ENCODE data around the gene KCNH3. TPM values are rescaled to one million over a fixed set of nuclear protein-coding genes. Genes with fewer than 3 reads are reported as not detected.
A peak's percentile ranks its signal among the peaks of the same experiment; 100 is the strongest.

KCNH3 gene
- total and polyA plus RNA-seq, 2 of the 4 experiments (the other 2 are of a cell fraction) = 0.10 TPM; not detected in 1

DNA sequence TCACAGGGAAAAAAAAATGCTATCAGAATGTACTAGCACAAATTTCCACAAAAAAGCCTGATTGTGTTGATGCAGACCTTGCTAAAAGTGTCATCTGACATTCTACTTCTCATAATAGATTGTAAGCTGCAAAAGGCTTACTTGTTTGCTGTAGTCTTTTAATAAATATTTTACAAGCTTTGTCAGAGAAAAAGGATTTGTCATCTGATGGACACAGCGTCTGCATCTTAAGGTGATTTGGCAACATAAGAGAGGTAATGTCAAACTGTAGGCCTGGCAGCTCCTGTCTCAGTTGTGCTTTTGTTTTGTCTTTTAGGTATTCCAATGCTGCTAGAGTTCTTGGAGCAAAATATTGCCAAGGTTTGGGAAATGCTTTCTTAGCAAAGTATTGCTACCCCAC lies 26.3 kb upstream of the KCNH3 start:
- Histone ChIP-seq H4K91ac (ENCODE audit: insufficient read depth, low read depth, low read length) (no peak overlapping the region), H3K18ac (ENCODE audit: low read depth, low read length) (no peak overlapping the region), H3K9ac (ENCODE audit: low read depth, low read length) (no peak overlapping the region), H3K14ac (replicated peaks; ENCODE audit: low read depth, low read length) (no peak overlapping the region), H3K4ac (ENCODE audit: low read depth, low read length) (peak overlapping the region; percentile 31; the same call in 1 of the 2 replicates), H2AFZ (replicated peaks; ENCODE audit: low read length, poor library complexity) (no peak overlapping the region), H3K9me1 (ENCODE audit: insufficient read depth, low read length) (peaks cover 3% of the 10 kb centered on the region; the same call in 1 of the 2 replicates), H2BK15ac (ENCODE audit: low read depth, low read length) (no peak overlapping the region), H3K36me3 (ENCODE audit: control insufficient read depth, insufficient read depth, low read length) (peaks cover 5% of the 10 kb centered on the region), H4K20me1 (ENCODE audit: insufficient read depth, low read length) (no peaks in the 10 kb centered on the region), H3K4me2 (ENCODE audit: low read depth, low read length) (no peak overlapping the region), H4K5ac (ENCODE audit: low read depth, low read length) (no peak overlapping the region), H3K23ac (ENCODE audit: low read depth, low read length) (no peak overlapping the region), H2AK5ac (ENCODE audit: low read depth, low read length) (no peak overlapping the region), H2BK5ac (ENCODE audit: low read depth, low read length, poor library complexity, severe bottlenecking) (no peak overlapping the region), H3K4me1 (ENCODE audit: control insufficient read depth, insufficient read depth, low read length) (peaks cover 5% of the 10 kb centered on the region), H3K79me1 (ENCODE audit: low read depth in 1 of 2, low read length in 2 of 2) (peaks cover 7 to 35% of the 10 kb centered on the region in 2 experiments; a peak in 2 of 4 replicates), H3K56ac (ENCODE audit: extremely low read depth, insufficient read depth, low read length) (no peak overlapping the region), H2BK20ac (ENCODE audit: low read depth, low read length) (no peak overlapping the region), H3K27me3 (ENCODE audit: control insufficient read depth, insufficient read depth, low read length) (no peaks in the 10 kb centered on the region), H3K9me3 (ENCODE audit: control insufficient read depth, insufficient read depth, low read length) (no peaks in the 10 kb centered on the region), H2BK120ac (ENCODE audit: low read depth, low read length) (no peak overlapping the region), H3K4me3 (ENCODE audit: insufficient read depth, low read depth, low read length) (no peak overlapping the region), H3K27ac (ENCODE audit: insufficient read depth, low read length) (no peak overlapping the region), H4K8ac (ENCODE audit: low read depth in 2 of 2, low read length in 2 of 2) (no peak overlapping the region), H2AK9ac (replicated peaks; ENCODE audit: low read depth, low read length, poor library complexity) (no peak overlapping the region)
- intact Hi-C loops (cut with micrococcal nuclease) = loop anchor here (5.0 kb wide), 1 partner anchor 70 kb away; no protein-coding TSS in a partner anchor
- ChIA-PET POLR2A (ENCODE audit: unreplicated experiment) (no interaction called here), CTCF (interaction anchor here (1.0 kb wide), 1 partner anchor 154 kb away, joined by 4 read pairs; no protein-coding TSS in a partner anchor)
- dilution Hi-C loops (cut with HindIII; ENCODE audit: low sequenced_read_pairs, unreplicated experiment) = loop anchor here (25.0 kb wide), 1 partner anchor 150 kb away; the partner anchor contains the start of gene SPATS2
- no CpG with 5 or more reads among the region's 1 CpG for WGBS, 2 experiments (ENCODE audit: extremely low coverage in 2 of 2, insufficient read length in 1 of 2)
- no peak for DNase-seq
- in situ Hi-C loops (cut with MboI; ENCODE audit: low sequenced_read_pairs) = no loop called here
- ATAC-seq (ENCODE audit: low read depth) = no peak
- TF ChIP-seq RFX5 (IDR thresholded peaks at IDR 0.05; ENCODE audit: low read depth, low read length) (no peak), NFE2L2 (IDR thresholded peaks at IDR 0.05; ENCODE audit: low read depth, low read length) (no peak), RAD21 (IDR thresholded peaks at IDR 0.05; ENCODE audit: low read length) (no peak), FOS (IDR thresholded peaks at IDR 0.05; ENCODE audit: low read depth, low read length) (no peak), BHLHE40 (IDR thresholded peaks at IDR 0.05; ENCODE audit: low read depth, low read length) (no peak), CEBPB (IDR thresholded peaks at IDR 0.05; ENCODE audit: low read depth, low read length) (no peak), MAZ (IDR thresholded peaks at IDR 0.05; ENCODE audit: borderline replicate concordance, low read depth, low read length) (no peak)
- TF ChIP-seq, protein P1, sequence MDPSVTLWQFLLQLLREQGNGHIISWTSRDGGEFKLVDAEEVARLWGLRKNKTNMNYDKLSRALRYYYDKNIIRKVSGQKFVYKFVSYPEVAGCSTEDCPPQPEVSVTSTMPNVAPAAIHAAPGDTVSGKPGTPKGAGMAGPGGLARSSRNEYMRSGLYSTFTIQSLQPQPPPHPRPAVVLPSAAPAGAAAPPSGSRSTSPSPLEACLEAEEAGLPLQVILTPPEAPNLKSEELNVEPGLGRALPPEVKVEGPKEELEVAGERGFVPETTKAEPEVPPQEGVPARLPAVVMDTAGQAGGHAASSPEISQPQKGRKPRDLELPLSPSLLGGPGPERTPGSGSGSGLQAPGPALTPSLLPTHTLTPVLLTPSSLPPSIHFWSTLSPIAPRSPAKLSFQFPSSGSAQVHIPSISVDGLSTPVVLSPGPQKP (IDR thresholded peaks at IDR 0.05; ENCODE audit: borderline replicate concordance, low read depth, low read length) = no peak
- TF ChIP-seq, protein P2, sequence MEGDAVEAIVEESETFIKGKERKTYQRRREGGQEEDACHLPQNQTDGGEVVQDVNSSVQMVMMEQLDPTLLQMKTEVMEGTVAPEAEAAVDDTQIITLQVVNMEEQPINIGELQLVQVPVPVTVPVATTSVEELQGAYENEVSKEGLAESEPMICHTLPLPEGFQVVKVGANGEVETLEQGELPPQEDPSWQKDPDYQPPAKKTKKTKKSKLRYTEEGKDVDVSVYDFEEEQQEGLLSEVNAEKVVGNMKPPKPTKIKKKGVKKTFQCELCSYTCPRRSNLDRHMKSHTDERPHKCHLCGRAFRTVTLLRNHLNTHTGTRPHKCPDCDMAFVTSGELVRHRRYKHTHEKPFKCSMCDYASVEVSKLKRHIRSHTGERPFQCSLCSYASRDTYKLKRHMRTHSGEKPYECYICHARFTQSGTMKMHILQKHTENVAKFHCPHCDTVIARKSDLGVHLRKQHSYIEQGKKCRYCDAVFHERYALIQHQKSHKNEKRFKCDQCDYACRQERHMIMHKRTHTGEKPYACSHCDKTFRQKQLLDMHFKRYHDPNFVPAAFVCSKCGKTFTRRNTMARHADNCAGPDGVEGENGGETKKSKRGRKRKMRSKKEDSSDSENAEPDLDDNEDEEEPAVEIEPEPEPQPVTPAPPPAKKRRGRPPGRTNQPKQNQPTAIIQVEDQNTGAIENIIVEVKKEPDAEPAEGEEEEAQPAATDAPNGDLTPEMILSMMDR (conservative IDR thresholded peaks at IDR 0.05; ENCODE audit: low read depth, low read length) = no peak
- no TSS peak for BruUV-seq (replicated peaks)
